Immature natural killer cell (primary cell): Measurements from ENCODE around the gene ETV6. TPM values are rescaled to one million over a fixed set of nuclear protein-coding genes. Genes with fewer than 3 reads are reported as not detected.
"Not testable (repeated sequence)": the region's sequence is repeated elsewhere in the genome, so short reads cannot be mapped to it uniquely, and the experiment has no call there.

Source experiments
- DNase-seq, 3 donors: peaks; one replicate each; pipeline ENCODE4 v3.0.0; 2022; ENCODE audit warnings: mixed read lengths in 1 of 3
- H3K27ac Mint-ChIP-seq, 6 donors: one replicate each; pipeline ENCODE4 v1.8.0; 2020; ENCODE audit warnings: mixed read lengths in 6 of 6, mild to moderate bottlenecking in 5 of 6, inconsistent platforms in 4 of 6, moderate library complexity in 3 of 6
- H3K27me3 Mint-ChIP-seq, 3 donors: one replicate each; pipeline ENCODE4 v1.8.0; 2020 to 2021; ENCODE audit warnings: low read depth in 3 of 3, mild to moderate bottlenecking in 3 of 3, mixed read lengths in 3 of 3, moderate library complexity in 3 of 3, inconsistent platforms in 1 of 3
- H3K36me3 Mint-ChIP-seq, 3 donors: one replicate each; pipeline ENCODE4 v1.8.0; 2020; ENCODE audit warnings: mixed read lengths in 3 of 3, inconsistent platforms in 2 of 3, mild to moderate bottlenecking in 2 of 3
- H3K4me1 Mint-ChIP-seq, 2 donors: one replicate each; pipeline ENCODE4 v1.8.0; 2020; ENCODE audit warnings: inconsistent platforms in 2 of 2, mild to moderate bottlenecking in 2 of 2, mixed read lengths in 2 of 2, moderate library complexity in 1 of 2
- H3K4me3 Mint-ChIP-seq, 5 donors: one replicate each; pipeline ENCODE4 v1.8.0; 2020; ENCODE audit warnings: mild to moderate bottlenecking in 5 of 5, mixed read lengths in 5 of 5, inconsistent platforms in 3 of 5, moderate library complexity in 3 of 5
- H3K9me3 Mint-ChIP-seq, 6 donors: one replicate each; pipeline ENCODE4 v1.8.0; 2020; ENCODE audit warnings: mild to moderate bottlenecking in 6 of 6, mixed read lengths in 6 of 6, inconsistent platforms in 4 of 6, moderate library complexity in 3 of 6
- polyA plus RNA-seq, 3 donors: library from polyadenylated mRNA; unstranded; fragments of 300-500 nt; fragmentation: Illumina TruSeq; gene quantifications; one replicate each; pipeline ENCODE4 v1.2.3, GENCODE V29; 2021

Gene ETV6
- polyA plus RNA-seq = 1 to 10 TPM; 3.0 to 5.4 (median 3.2) TPM

DNA sequence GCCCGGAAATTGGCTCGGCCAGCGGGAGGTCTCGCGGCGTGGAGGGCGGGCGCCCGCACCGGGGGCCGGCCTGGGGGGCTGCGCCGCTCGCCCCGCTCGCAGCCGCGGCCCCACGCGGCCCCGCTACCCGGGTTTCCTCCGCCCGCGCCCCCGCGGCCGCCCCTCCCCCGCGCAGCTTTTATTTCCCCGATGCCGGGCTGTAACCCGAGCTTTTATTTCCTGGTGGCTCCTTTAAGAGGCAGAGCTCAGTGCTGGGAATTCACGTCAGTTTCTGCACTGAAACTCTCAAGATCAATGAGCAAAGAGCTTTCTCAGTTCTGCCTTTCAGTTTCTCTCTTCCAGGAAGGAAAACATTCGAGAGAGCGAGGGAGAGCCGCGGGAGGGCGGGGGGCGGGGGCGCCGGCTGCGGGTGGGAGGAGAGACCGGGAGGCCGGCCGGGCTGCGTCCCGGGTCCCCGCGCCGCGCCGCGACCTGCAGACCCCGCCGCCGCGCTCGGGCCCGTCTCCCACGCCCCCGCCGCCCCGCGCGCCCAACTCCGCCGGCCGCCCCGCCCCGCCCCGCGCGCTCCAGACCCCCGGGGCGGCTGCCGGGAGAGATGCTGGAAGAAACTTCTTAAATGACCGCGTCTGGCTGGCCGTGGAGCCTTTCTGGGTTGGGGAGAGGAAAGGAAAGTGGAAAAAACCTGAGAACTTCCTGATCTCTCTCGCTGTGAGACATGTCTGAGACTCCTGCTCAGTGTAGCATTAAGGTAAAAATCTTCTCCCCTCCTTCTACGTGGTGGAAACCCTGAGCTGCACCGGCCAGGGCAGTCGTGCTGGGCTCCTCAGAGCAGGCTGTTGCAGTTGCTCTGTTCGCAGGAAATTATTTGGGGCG is at the start of gene ETV6:
Gene ETV6 (plus strand): TSS at position 262 of the 873 bp plus-strand sequence. CDS start 454 bp downstream, at position 716.
- Mint-ChIP-seq H3K36me3 (no peaks in the 10 kb centered on the region), H3K4me3 (peak within 1 kb of the TSS; percentile 94 to 100 (median 99))

DNA sequence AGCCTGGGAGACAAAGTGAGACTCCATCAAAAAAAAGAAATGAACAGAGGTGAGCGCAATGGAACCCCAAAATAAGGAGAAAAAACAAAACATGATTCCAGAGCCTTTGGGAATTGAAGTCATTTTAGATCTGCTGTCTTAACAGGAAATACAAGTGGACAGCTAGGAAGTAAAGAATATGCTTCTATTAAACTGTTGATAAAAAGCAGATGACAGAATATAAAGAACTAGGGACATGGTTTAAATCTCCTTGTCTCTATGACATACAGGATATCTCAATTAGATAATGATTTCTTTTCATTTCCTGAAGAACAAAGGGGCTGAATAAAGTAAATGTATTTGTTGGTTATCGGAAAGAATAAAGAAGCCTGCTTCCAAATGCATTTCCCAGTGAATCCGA is 49.3 kb upstream of the ETV6 start:
- H3K36me3 Mint-ChIP-seq = no peaks in the 10 kb centered on the region
- no peak for DNase-seq
- peaks cover 3 to 4% (median 3%) of the 10 kb centered on the region in 3 donors for H3K27me3 Mint-ChIP-seq
- H3K4me1 Mint-ChIP-seq = no peaks in the 10 kb centered on the region
- H3K4me3 Mint-ChIP-seq = no peak overlapping the region
- H3K9me3 Mint-ChIP-seq = no peaks in the 10 kb centered on the region
- H3K27ac Mint-ChIP-seq = no peak overlapping the region

More for the DNA sequence above, at the start of gene ETV6:
- peaks cover 9 to 24% (median 11%) of the 10 kb centered on the region in 3 donors for H3K27me3 Mint-ChIP-seq
- peak within 1 kb of the TSS; percentile 86 to 98 (median 97) for H3K27ac Mint-ChIP-seq
- no peaks in the 10 kb centered on the region for H3K9me3 Mint-ChIP-seq
- peaks cover 43 to 45% of the 10 kb centered on the region in 2 donors for H3K4me1 Mint-ChIP-seq
- peak; percentile 64 to 73 (median 73) for DNase-seq

DNA sequence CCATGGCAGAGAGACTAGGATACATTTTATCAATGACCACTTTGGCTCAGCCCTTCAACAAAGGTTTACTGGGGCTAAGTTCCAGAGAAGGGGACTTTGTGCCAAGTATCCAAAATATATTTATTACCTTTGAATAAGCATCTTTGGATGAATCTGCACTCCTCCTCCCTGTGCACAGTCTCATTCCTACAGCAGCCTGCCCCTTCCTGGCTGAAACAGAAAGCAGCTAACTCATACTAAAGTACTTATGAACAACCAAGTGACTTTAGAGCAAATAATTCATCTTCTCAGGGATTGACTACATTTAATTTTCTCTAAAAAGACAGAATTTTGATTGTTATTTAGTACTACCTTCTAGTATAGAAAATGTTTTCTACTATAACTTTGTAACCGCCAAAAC is 47.8 kb upstream of the ETV6 start:
- Mint-ChIP-seq H3K4me3 (no peak overlapping the region), H3K9me3 (no peaks in the 10 kb centered on the region), H3K4me1 (no peaks in the 10 kb centered on the region), H3K36me3 (no peaks in the 10 kb centered on the region), H3K27me3 (peaks cover 3 to 4% (median 3%) of the 10 kb centered on the region in 3 donors), H3K27ac (peak overlapping the region in 1 of 6 donors; percentile 9)
- DNase-seq = no peak

DNA sequence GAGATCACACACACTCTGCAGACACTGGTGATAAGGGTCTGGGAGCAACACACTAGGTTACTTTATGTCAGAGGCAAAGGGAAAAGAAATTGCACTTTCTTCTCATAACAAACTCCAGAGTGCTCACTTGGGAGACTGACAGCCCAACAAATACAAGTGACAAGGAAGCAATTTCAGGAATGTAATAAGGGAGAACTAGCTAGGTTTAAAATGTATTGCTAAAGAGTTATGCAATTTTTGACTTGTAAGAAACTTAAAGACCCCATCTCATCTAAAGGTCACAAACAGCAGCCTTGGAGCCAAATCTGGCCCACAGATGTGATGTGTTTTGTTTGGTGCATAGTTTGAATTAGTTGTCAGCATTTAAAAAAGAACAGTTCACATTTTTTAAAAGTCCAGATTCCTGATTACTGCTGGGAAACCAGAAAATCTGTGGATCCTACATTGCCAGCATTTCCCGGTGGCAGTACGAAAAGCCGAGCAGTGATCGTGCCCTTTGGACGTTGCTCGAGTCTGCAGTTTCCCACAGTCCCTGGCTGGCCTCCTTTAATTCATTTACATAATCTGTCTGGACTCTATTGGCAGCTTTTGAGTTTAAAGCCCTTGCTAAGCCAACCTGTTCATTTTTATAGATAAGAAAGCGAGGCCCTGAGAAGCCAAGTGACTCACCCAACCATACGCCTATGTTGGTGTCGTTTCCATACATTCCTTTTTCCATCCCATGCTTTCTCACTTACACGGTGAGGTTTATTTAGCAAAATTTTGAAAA is 42.0 kb upstream of the ETV6 start:
- peaks cover 0 to 5% (median 0%) of the 10 kb centered on the region in 3 donors for H3K27me3 Mint-ChIP-seq
- no peaks in the 10 kb centered on the region for H3K36me3 Mint-ChIP-seq
- no peak overlapping the region for H3K27ac Mint-ChIP-seq
- no peak overlapping the region for H3K4me3 Mint-ChIP-seq
- no peak for DNase-seq
- no peaks in the 10 kb centered on the region for H3K9me3 Mint-ChIP-seq
- H3K4me1 Mint-ChIP-seq = no peaks in the 10 kb centered on the region

DNA sequence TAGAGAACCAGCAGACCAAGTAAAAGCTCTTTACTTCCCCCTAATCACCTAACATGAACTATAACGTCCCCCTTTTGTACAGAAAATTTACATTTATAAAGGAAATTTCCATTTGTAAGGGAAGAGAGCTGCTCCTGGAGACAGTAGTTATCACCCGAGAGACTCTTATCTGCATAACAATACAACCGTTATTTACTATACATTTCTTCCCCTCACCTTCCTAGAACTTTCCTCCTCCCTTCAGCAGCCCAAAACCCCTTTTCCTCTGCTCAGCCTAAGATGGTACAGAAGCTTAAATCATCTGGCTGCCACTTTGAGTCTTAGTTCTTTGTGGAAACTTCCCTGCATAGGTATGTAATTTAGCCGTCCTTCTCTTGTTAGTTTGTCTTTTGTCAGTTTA is 40.4 kb upstream of the ETV6 start:
- no peak for DNase-seq
- H3K4me1 Mint-ChIP-seq = no peaks in the 10 kb centered on the region
- no peaks in the 10 kb centered on the region for H3K9me3 Mint-ChIP-seq
- no peaks in the 10 kb centered on the region for H3K36me3 Mint-ChIP-seq
- peaks cover 0 to 5% (median 3%) of the 10 kb centered on the region in 3 donors for H3K27me3 Mint-ChIP-seq
- no peak overlapping the region for H3K4me3 Mint-ChIP-seq
- H3K27ac Mint-ChIP-seq = no peak overlapping the region

DNA sequence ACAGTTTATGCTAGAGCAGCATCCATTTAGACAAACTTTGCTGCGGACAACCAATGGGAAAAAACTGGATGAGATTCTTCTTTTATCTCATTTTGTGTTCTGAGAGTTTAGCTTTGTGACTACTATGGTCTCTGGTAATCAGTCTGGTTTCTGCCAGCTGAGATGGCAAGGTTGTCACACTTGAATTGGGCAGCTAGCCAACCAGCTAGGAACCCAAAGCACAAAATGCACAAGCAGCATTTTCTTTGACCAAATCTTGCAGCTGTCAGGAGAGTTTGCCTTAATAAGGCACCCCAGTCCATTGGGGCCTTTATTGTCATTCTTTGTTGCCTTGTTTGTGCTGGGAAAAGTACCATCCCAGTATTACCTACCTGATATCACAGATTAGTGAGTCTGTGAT is 34.0 kb upstream of the ETV6 start:
- no peak overlapping the region for H3K27ac Mint-ChIP-seq
- no peaks in the 10 kb centered on the region for H3K9me3 Mint-ChIP-seq
- DNase-seq = no peak
- no peak overlapping the region for H3K4me3 Mint-ChIP-seq
- H3K4me1 Mint-ChIP-seq = no peaks in the 10 kb centered on the region
- peaks cover 0 to 4% (median 0%) of the 10 kb centered on the region in 3 donors for H3K27me3 Mint-ChIP-seq
- no peaks in the 10 kb centered on the region for H3K36me3 Mint-ChIP-seq

DNA sequence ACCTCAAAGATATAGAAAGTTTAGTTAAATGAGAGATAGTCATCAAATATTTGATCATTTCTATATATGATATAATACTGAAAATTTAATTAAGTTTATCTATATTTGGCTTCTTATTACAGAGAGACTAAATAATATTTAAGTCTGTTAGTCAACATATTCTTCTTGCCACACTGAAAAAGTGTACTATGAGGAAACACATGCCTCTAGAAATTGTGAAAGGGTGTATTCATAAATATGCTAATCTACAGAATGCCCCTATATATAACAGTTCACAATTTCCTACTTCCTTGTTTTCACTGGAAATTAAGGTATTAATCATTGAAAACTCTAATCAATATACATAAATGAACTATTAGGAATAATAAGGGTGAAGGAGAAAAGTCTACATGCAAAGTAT is 31.4 kb upstream of the ETV6 start:
- peaks cover 0 to 4% (median 0%) of the 10 kb centered on the region in 3 donors for H3K27me3 Mint-ChIP-seq

DNA sequence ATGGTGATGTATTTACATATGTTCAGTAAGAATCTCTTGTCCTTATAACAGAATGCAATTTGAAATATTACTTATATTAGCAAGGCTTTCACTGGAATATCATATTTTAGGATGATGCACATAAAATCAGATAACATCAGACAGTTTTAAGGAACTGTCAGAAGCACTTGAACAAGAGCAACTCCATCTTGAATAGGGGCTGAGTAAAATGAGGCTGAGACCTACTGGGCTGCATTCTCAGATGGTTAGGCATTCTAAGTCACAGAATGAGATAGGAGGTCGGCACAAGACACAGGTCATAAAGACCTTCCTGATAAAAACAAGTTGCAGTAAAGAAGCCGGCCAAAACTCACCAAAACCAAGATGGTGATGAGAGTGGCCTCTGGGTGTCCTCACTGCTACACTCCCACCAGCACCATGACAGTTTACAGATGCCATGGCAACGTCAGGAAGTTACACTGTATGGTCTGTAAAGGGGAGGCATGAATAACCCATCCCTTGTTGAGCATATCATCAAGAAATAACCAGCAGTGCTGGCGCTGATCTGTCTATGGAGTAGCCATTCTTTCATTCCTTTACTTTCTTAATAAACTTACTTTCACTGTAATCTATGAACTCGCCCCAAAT is 27.6 kb upstream of the ETV6 start:
- Mint-ChIP-seq H3K27me3 (peaks cover 0 to 3% (median 1%) of the 10 kb centered on the region in 3 donors), H3K27ac (no peak overlapping the region), H3K36me3 (no peaks in the 10 kb centered on the region), H3K9me3 (no peaks in the 10 kb centered on the region), H3K4me3 (no peak overlapping the region), H3K4me1 (no peaks in the 10 kb centered on the region)
- DNase-seq = peak; percentile 16 to 41 (median 29)

More for the DNA sequence above, 31.4 kb upstream of the ETV6 start:
- H3K27ac Mint-ChIP-seq = no peak overlapping the region
- no peaks in the 10 kb centered on the region for H3K36me3 Mint-ChIP-seq
- no peak overlapping the region for H3K4me3 Mint-ChIP-seq
- H3K4me1 Mint-ChIP-seq = no peaks in the 10 kb centered on the region
- H3K9me3 Mint-ChIP-seq = no peaks in the 10 kb centered on the region
- no peak for DNase-seq

DNA sequence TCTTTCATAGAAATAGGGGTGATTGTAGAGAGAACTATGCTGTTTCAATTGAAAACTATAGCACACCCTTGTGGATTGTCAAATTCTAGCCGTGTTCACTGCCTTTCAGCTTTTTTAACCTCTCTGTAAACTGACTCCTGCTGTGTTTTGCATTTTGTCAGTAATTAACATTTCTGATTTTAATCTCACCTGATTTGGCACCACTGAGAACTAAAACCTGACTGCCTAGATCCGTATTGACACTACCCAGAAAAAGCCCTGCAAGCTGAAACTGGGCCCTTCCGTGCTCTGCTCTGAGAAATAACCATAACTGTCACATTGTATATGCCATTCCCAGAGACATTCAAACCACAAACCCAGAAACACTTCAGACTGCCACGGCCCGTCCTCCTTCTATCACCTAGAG is 26.6 kb upstream of the ETV6 start:
- H3K9me3 Mint-ChIP-seq = no peaks in the 10 kb centered on the region
- H3K4me3 Mint-ChIP-seq = no peak overlapping the region
- H3K36me3 Mint-ChIP-seq = no peaks in the 10 kb centered on the region
- no peak overlapping the region for H3K27ac Mint-ChIP-seq
- no peak for DNase-seq
- peaks cover 0 to 4% (median 1%) of the 10 kb centered on the region in 3 donors for H3K27me3 Mint-ChIP-seq
- no peaks in the 10 kb centered on the region for H3K4me1 Mint-ChIP-seq

DNA sequence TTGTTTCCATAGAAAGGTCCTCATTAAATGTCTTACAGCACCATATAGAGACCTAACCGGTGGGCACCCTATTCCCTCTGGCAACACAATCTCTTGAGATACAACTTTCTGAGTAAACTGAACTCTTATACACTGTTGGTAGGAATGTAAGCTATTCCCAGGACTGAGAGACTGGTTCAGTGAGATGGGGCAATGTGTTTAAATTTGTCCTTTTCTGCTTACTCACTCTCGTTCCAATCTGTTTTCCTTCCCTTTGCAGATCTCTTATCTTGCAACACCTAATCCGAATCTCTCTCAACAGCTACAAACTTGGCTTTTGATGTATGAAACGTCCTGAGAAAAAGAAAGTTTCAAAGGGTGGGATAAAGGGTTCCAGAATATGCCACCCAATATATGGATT is 26.1 kb upstream of the ETV6 start:
- H3K4me1 Mint-ChIP-seq = no peaks in the 10 kb centered on the region
- no peak for DNase-seq
- no peak overlapping the region for H3K4me3 Mint-ChIP-seq
- no peak overlapping the region for H3K27ac Mint-ChIP-seq
- H3K9me3 Mint-ChIP-seq = no peaks in the 10 kb centered on the region
- no peaks in the 10 kb centered on the region for H3K36me3 Mint-ChIP-seq
- peaks cover 0 to 4% (median 0%) of the 10 kb centered on the region in 3 donors for H3K27me3 Mint-ChIP-seq

DNA sequence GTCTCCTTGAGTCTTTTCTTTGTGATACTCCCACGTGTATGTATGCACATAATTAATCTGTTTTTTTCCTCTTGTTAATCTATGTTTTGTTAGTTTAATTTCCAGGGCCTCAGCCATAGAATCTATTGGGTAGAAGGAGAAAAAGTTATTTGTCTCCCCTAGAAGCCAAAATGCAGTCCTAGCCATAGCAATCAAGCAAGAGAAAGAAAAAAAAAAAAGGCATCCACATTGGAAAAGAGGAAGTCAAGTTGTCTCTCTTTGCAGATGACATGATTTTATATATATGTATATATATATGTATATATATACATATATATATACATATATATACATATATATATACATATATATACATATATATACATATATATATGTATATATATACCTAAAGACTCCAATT is 25.4 kb upstream of the ETV6 start:
- H3K27me3 Mint-ChIP-seq = peaks cover 0 to 4% (median 0%) of the 10 kb centered on the region in 3 donors
- no peaks in the 10 kb centered on the region for H3K9me3 Mint-ChIP-seq
- DNase-seq = no peak
- no peaks in the 10 kb centered on the region for H3K4me1 Mint-ChIP-seq
- H3K27ac Mint-ChIP-seq = no peak overlapping the region
- no peak overlapping the region for H3K4me3 Mint-ChIP-seq
- no peaks in the 10 kb centered on the region for H3K36me3 Mint-ChIP-seq

DNA sequence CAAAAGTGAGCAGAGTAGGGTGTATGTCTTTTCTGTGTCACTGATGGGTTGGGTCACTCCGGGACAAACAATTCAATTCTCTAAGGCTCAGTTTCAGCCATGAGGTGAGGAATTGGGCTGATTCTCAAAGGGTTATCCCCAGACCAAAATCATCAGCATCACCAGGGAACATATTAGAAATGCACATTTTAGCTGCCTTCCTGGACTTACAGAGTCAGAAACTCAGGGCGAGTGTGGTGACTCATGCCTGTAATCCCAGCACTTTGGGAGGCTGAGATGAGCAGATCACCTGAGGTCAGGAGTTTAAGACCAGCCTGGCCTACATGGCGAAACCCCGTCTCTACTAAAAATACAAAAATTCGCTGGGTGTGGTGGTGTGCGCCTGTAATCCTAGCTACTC is 21.8 kb upstream of the ETV6 start:
- DNase-seq, H3K27me3 Mint-ChIP-seq, H3K9me3 Mint-ChIP-seq, H3K4me3 Mint-ChIP-seq, H3K4me1 Mint-ChIP-seq, H3K27ac Mint-ChIP-seq, H3K36me3 Mint-ChIP-seq: not testable (repeated sequence)

DNA sequence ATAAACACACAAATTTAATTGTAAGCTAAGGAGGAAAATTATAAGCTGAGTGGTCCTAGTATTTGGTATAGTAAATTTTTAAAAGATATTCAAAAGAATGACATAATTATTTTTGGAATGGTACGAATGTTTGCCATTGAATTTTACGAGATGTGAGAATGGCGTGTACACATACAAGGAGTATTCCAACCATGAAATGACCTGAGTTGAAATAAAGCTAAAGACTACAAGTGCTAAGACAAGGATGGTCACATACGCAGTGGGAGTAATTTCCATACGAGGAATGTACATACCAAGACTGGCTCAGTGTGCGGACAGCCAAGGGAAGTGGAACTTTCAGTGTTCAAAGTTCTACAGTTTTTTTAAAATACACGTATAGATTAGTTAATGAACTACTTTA is 21.1 kb upstream of the ETV6 start:
- Mint-ChIP-seq H3K36me3 (no peaks in the 10 kb centered on the region), H3K27ac (no peak overlapping the region), H3K27me3 (peaks cover 0 to 7% (median 0%) of the 10 kb centered on the region in 3 donors), H3K4me3 (no peak overlapping the region), H3K4me1 (no peaks in the 10 kb centered on the region), H3K9me3 (no peaks in the 10 kb centered on the region)
- DNase-seq = no peak
